ENCODE results near the gene PCDHGC3.
A peak's percentile ranks its signal among the peaks of the same experiment; 100 is the strongest.

The PCDHGC3 gene

DNA sequence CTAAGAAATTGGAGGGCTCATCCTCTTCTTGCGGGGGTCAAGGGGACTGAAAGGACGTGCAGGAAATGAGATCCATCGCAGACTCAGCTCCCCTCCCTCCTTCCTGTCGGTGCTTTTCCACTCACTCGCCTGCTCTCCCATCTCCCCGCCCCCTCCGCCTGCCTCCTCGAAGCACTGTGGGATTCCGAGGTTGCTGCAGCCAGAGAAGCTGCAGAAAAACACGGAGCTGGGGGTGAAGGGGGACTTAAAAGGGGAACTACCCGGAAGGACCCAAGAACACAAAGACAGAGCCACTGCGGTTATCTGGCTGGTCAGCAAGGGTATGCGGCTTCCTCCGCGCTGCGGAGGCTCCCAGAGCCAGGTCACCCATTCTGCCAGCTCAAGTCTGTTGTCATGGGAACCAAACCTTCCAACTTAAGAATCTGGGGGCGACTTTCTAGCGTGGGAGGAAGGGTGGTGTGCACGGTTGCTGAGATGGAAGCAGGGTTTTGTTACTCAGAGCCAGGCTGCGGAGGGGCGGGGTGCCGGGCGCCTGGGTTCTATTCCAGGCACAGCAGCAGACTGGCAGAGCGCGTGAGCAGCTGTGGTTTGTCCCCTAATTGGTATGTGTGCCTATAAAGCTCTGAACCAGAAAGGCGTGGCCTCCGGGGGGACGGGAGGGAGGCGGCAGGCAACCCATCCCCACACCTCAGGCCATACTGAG is 38.0 kb downstream of the PCDHGC3 start:
- H3K36me3 ChIP-seq (ENCODE audit: control insufficient read depth in 2 of 2, insufficient read depth in 1 of 2, low read length in 2 of 2) = peaks cover 4 to 50% of the 10 kb centered on the region in 2 experiments; a peak in 2 of 3 replicates
- ChIA-PET CTCF (interaction anchor here (0.6 to 5.8 kb wide), 10 partner anchors 10 to 658 kb away, joined by 3 to 67 read pairs (median 4); partner anchors contain the start of genes PCDHGA11 and PCDHGC5), POLR2A (interaction anchor here (1.2 to 2.3 kb wide), 2 partner anchors 37 to 39 kb away, joined by 3 to 7 read pairs; no protein-coding TSS in a partner anchor)
- H3K9me3 ChIP-seq (ENCODE audit: control insufficient read depth, insufficient read depth, low read depth, low read length) = no peaks in the 10 kb centered on the region
- TF ChIP-seq ZSCAN23 (tag by site-specific recombination; IDR thresholded peaks at IDR 0.05) (no peak), SP7 (tag by site-specific recombination; IDR thresholded peaks at IDR 0.05) (peak; percentile 44; the same call in 1 of the 2 replicates), ZNF416 (tag by site-specific recombination; IDR thresholded peaks at IDR 0.05) (no peak), KLF1 (tag by site-specific recombination; IDR thresholded peaks at IDR 0.05) (peak; percentile 53), KLF8 (tag by site-specific recombination; IDR thresholded peaks at IDR 0.05) (no peak), ZFHX2 (tag by site-specific recombination; conservative IDR thresholded peaks at IDR 0.05) (peak; percentile 31; the same call in 1 of the 2 replicates), ZNF785 (tag by site-specific recombination; IDR thresholded peaks at IDR 0.05) (no peak), EGR2 (tag by site-specific recombination; IDR thresholded peaks at IDR 0.05; ENCODE audit: low read depth) (peak; percentile 25; the same call in 1 of the 2 replicates)
- no peak overlapping the region for H3K27ac ChIP-seq (ENCODE audit: extremely low read depth, low read depth, low read length)
- no peaks in the 10 kb centered on the region; the same call in 1 of the 2 replicates for H3K4me1 ChIP-seq (ENCODE audit: control insufficient read depth, insufficient read depth, low read length)
- no peak overlapping the region for H3K4me3 ChIP-seq (ENCODE audit: low read depth, low read length)

DNA sequence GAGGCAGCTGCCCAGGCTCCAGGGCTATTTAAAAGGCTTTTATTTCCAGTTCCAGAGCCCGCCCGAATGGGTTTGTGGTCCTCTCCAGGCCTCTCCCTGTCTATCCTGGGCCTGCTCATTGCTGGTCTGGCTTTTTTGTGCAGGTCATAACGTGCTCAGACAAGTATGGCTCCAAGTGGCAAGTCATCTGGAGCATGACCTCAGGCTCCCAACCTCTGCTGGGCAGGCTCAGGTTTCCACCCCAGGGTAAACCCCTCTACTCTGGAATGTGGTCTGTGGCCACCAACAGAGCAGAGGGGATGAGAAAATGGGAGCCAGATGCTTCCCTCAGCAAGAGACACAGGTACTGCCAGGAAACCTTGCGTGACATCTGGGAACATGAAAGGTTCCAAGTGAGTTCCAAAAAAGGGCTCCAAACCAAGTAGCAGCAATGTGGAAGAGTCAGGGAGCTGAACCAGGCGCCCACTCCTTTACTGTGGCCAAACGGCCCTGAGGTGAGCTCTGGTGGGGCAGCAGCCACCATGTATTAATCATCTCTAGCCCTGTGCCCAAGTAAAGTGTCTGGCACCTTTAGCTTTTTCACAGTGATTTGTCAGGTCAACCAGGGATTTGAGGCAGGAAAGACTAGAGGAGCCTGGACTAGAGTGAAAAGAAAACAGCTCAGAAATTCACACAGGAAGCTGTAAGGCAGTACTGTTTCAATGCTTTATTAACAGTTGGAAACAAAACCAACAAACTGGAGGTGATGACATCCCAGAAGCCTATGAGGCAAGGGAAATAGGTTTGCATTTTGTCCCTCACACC is 38.8 kb downstream of the PCDHGC3 start:
- Histone ChIP-seq H3K9me3 (ENCODE audit: control insufficient read depth, insufficient read depth, low read depth, low read length) (no peaks in the 10 kb centered on the region), H3K36me3 (ENCODE audit: control insufficient read depth in 2 of 2, insufficient read depth in 1 of 2, low read length in 2 of 2) (peaks cover 5 to 57% of the 10 kb centered on the region in 2 experiments; a peak in 2 of 3 replicates), H3K27ac (ENCODE audit: extremely low read depth, low read depth, low read length) (no peak overlapping the region), H3K4me3 (ENCODE audit: low read depth, low read length) (no peak overlapping the region), H3K4me1 (ENCODE audit: control insufficient read depth, insufficient read depth, low read length) (no peaks in the 10 kb centered on the region; the same call in 1 of the 2 replicates)
- CTCF ChIA-PET = interaction anchor here (0.6 to 5.8 kb wide), 12 partner anchors 9 to 658 kb away, joined by 3 to 67 read pairs (median 4); partner anchors contain the start of genes PCDHGA10, PCDHGA11, PCDHGC3 and PCDHGC5
- POLR2A ChIA-PET = interaction anchor here (1.2 to 2.3 kb wide), 2 partner anchors 38 to 39 kb away, joined by 3 to 7 read pairs; no protein-coding TSS in a partner anchor
- TF ChIP-seq ZNF48 (tag by site-specific recombination; IDR thresholded peaks at IDR 0.05) = no peak
- TF ChIP-seq ZNF585B (tag by site-specific recombination; IDR thresholded peaks at IDR 0.05) = no peak
- TF ChIP-seq FEZF1 (tag by site-specific recombination; IDR thresholded peaks at IDR 0.05) = peak; percentile 48; the same call in 1 of the 2 replicates
- TF ChIP-seq MYNN (tag by site-specific recombination; IDR thresholded peaks at IDR 0.05; ENCODE audit: borderline replicate concordance) = no peak
- no peak for TF ChIP-seq ZNF549 (tag by site-specific recombination; IDR thresholded peaks at IDR 0.05)
- TF ChIP-seq ZNF324 (tag by site-specific recombination; IDR thresholded peaks at IDR 0.05) = no peak
- TF ChIP-seq KLF8 (tag by site-specific recombination; IDR thresholded peaks at IDR 0.05) = no peak
- TF ChIP-seq ZNF138 (tag by site-specific recombination; IDR thresholded peaks at IDR 0.05; ENCODE audit: borderline replicate concordance) = no peak
- TF ChIP-seq ZNF548 (tag by site-specific recombination; IDR thresholded peaks at IDR 0.05) = no peak
- TF ChIP-seq GLIS1 (tag by site-specific recombination; IDR thresholded peaks at IDR 0.05) = peak; percentile 89
- TF ChIP-seq IKZF3 (tag by site-specific recombination; IDR thresholded peaks at IDR 0.05) = no peak
- no peak for TF ChIP-seq ZFP3 (tag by site-specific recombination; IDR thresholded peaks at IDR 0.05; ENCODE audit: low read depth)
- TF ChIP-seq ZNF530 (tag by site-specific recombination; IDR thresholded peaks at IDR 0.05; ENCODE audit: low read depth) = no peak
- TF ChIP-seq ZNF211 (tag by site-specific recombination; IDR thresholded peaks at IDR 0.05; ENCODE audit: low read depth) = no peak
- no peak for TF ChIP-seq HOXA7 (CRISPR knock-in tag; IDR thresholded peaks at IDR 0.05; ENCODE audit: borderline replicate concordance)
- TF ChIP-seq ZFHX2 (tag by site-specific recombination; conservative IDR thresholded peaks at IDR 0.05) = no peak
- TF ChIP-seq OSR2 (tag by site-specific recombination; IDR thresholded peaks at IDR 0.05) = no peak
- TF ChIP-seq, protein P1, sequence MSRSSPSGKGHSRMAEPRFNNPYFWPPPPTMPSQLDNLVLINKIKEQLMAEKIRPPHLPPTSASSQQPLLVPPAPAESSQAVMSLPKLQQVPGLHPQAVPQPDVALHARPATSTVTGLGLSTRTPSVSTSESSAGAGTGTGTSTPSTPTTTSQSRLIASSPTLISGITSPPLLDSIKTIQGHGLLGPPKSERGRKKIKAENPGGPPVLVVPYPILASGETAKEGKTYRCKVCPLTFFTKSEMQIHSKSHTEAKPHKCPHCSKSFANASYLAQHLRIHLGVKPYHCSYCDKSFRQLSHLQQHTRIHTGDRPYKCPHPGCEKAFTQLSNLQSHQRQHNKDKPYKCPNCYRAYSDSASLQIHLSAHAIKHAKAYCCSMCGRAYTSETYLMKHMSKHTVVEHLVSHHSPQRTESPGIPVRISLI (tag by site-specific recombination; IDR thresholded peaks at IDR 0.05) = 0 out of 2 replicates have a peak, but pooled peaks have one; percentile 13
- TF ChIP-seq, protein P2, sequence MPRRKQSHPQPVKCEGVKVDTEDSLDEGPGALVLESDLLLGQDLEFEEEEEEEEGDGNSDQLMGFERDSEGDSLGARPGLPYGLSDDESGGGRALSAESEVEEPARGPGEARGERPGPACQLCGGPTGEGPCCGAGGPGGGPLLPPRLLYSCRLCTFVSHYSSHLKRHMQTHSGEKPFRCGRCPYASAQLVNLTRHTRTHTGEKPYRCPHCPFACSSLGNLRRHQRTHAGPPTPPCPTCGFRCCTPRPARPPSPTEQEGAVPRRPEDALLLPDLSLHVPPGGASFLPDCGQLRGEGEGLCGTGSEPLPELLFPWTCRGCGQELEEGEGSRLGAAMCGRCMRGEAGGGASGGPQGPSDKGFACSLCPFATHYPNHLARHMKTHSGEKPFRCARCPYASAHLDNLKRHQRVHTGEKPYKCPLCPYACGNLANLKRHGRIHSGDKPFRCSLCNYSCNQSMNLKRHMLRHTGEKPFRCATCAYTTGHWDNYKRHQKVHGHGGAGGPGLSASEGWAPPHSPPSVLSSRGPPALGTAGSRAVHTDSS (tag by site-specific recombination; IDR thresholded peaks at IDR 0.05) = no peak
- TF ChIP-seq, protein P3, sequence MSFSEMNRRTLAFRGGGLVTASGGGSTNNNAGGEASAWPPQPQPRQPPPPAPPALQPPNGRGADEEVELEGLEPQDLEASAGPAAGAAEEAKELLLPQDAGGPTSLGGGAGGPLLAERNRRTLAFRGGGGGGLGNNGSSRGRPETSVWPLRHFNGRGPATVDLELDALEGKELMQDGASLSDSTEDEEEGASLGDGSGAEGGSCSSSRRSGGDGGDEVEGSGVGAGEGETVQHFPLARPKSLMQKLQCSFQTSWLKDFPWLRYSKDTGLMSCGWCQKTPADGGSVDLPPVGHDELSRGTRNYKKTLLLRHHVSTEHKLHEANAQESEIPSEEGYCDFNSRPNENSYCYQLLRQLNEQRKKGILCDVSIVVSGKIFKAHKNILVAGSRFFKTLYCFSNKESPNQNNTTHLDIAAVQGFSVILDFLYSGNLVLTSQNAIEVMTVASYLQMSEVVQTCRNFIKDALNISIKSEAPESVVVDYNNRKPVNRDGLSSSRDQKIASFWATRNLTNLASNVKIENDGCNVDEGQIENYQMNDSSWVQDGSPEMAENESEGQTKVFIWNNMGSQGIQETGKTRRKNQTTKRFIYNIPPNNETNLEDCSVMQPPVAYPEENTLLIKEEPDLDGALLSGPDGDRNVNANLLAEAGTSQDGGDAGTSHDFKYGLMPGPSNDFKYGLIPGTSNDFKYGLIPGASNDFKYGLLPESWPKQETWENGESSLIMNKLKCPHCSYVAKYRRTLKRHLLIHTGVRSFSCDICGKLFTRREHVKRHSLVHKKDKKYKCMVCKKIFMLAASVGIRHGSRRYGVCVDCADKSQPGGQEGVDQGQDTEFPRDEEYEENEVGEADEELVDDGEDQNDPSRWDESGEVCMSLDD (tag by site-specific recombination; IDR thresholded peaks at IDR 0.05) = no peak
- TF ChIP-seq ZNF629 (tag by site-specific recombination; IDR thresholded peaks at IDR 0.05) = peak; percentile 65

All from HEK293 (cell line).